Caco-2 (cell line): ENCODE measurements around the gene ZNF439. TPM values are rescaled to one million over a fixed set of nuclear protein-coding genes. Genes with fewer than 3 reads are reported as not detected.
"Not testable (repeated sequence)": the region's sequence is repeated elsewhere in the genome, so short reads cannot be mapped to it uniquely, and the experiment has no call there.

Source experiments
- BruUV-seq: library from RNA; stranded (reverse); fragments of 400-500 nt; replicated peaks from 2 replicates; lab custom pipeline; 2021; lab: Mats Ljungman, UMichigan
- CTCF ChIA-PET: fragments of 300-600 bp; sonication (Branson Sonifier 250); formaldehyde crosslinking; loops from one replicate; lab custom pipeline; 2022; ENCODE audit warnings: antibody characterized with exemption; lab: Charles Lee
- POLR2A ChIA-PET: fragments of 300-600 bp; sonication (Branson Sonifier 250); formaldehyde crosslinking; loops from one replicate; lab custom pipeline; 2022; ENCODE audit warnings: antibody characterized with exemption; lab: Charles Lee
- DNase-seq, 2 experiments: peaks; one replicate each; pipeline versions ENCODE4 v3.0.0 to v3.0.0-alpha.2; 2020 to 2022
- H3K27me3 ChIP-seq: replicated peaks from 2 replicates; pipeline ENCODE4 v1.6.0; 2011; ENCODE audit warnings: low read length; ENCODE audit not compliant: control insufficient read depth, insufficient read depth
- H3K36me3 ChIP-seq: 2 replicates; pipeline ENCODE4 v1.5.1; 2011; ENCODE audit warnings: low read length; ENCODE audit not compliant: control insufficient read depth, insufficient read depth
- H3K4me1 ChIP-seq: fragments of 250-450 bp; sonication (Bioruptor Pico); 2 replicates; pipeline ENCODE4 v1.5.1; 2020; ENCODE audit warnings: mild to moderate bottlenecking
- H3K4me3 ChIP-seq: 2 replicates; pipeline ENCODE4 v1.5.1; 2011; ENCODE audit warnings: low read depth, mild to moderate bottlenecking, control low read depth, low read length
- H3K9me3 ChIP-seq: fragments of 250-450 bp; sonication (Bioruptor Pico); 2 replicates; pipeline ENCODE4 v1.5.1; 2020; ENCODE audit warnings: mild to moderate bottlenecking, moderate library complexity
- H3K27ac Mint-ChIP-seq: one replicate; pipeline ENCODE4 v1.8.0; 2022; ENCODE audit warnings: mixed read lengths; ENCODE audit not compliant: unreplicated experiment
- H3K27me3 Mint-ChIP-seq: one replicate; pipeline ENCODE4 v1.8.0; 2022; ENCODE audit warnings: mixed read lengths; ENCODE audit not compliant: insufficient read depth, unreplicated experiment
- H3K36me3 Mint-ChIP-seq: one replicate; pipeline ENCODE4 v1.8.0; 2022; ENCODE audit warnings: mild to moderate bottlenecking, mixed read lengths; ENCODE audit not compliant: insufficient read depth, unreplicated experiment
- H3K4me1 Mint-ChIP-seq: one replicate; pipeline ENCODE4 v1.8.0; 2022; ENCODE audit warnings: low read depth, mixed read lengths; ENCODE audit not compliant: unreplicated experiment
- H3K4me3 Mint-ChIP-seq: one replicate; pipeline ENCODE4 v1.8.0; 2022; ENCODE audit warnings: mild to moderate bottlenecking, moderate library complexity, mixed read lengths; ENCODE audit not compliant: unreplicated experiment
- H3K9me3 Mint-ChIP-seq: one replicate; pipeline ENCODE4 v1.8.0; 2022; ENCODE audit warnings: mixed read lengths; ENCODE audit not compliant: unreplicated experiment
- CTCF ChIP-seq, 2 experiments: fragments of 200-600 bp in 1 of 2; IDR thresholded peaks; 1 replicate in 1 of 2; 2 replicates in 1 of 2; pipeline versions ENCODE4 v1.5.1 to v1.8.0; 2011 to 2022; ENCODE audit warnings: antibody characterized with exemption in 1 of 2, control low read depth in 1 of 2, inconsistent platforms in 1 of 2, low read depth in 1 of 2, low read length in 1 of 2, mild to moderate bottlenecking in 1 of 2, moderate library complexity in 1 of 2; ENCODE audit not compliant: insufficient read depth in 1 of 2, severe bottlenecking in 1 of 2, unreplicated experiment in 1 of 2
- intact Hi-C: fragments of 100-400 bp; cut with micrococcal nuclease; formaldehyde crosslinking; loops from one replicate; pipeline ENCODE4 v1.10.0; 2022; ENCODE audit not compliant: unreplicated experiment
- total RNA-seq: library from RNA; stranded (reverse); gene quantifications from 2 replicates; pipeline ENCODE4 v1.2.3, GENCODE V29; 2022

Gene ZNF439
- total RNA-seq, 1 experiment from 2014 or later: 3.1 TPM

- no peaks in the 10 kb centered on the region for H3K27me3 ChIP-seq
- Mint-ChIP-seq H3K27ac (no peak overlapping the region), H3K36me3 (peaks cover 70% of the 10 kb centered on the region), H3K4me1 (no peaks in the 10 kb centered on the region), H3K27me3 (no peaks in the 10 kb centered on the region), H3K4me3 (no peak overlapping the region), H3K9me3 (peaks cover 21% of the 10 kb centered on the region)
- peaks cover 3% of the 10 kb centered on the region for H3K36me3 ChIP-seq
- H3K9me3 ChIP-seq: peaks cover 12% of the 10 kb centered on the region; the same call in 1 of the 2 replicates
- DNase-seq: no peak
- CTCF ChIA-PET: no interaction called here
- H3K4me1 ChIP-seq: no peaks in the 10 kb centered on the region
- POLR2A ChIA-PET: no interaction called here
- BruUV-seq: no TSS peak
- no peak for TF ChIP-seq CTCF (IDR thresholded peaks at IDR 0.05; ENCODE audit: insufficient read depth in 1 of 2, low read depth in 1 of 2, low read length in 1 of 2, severe bottlenecking in 1 of 2, unreplicated experiment in 1 of 2)
- no peak overlapping the region for H3K4me3 ChIP-seq
- intact Hi-C loops: no loop called here
Measured at GRCh38 chr19:11832253-11832912, 16.1 kb upstream of the ZNF439 start.

DNA sequence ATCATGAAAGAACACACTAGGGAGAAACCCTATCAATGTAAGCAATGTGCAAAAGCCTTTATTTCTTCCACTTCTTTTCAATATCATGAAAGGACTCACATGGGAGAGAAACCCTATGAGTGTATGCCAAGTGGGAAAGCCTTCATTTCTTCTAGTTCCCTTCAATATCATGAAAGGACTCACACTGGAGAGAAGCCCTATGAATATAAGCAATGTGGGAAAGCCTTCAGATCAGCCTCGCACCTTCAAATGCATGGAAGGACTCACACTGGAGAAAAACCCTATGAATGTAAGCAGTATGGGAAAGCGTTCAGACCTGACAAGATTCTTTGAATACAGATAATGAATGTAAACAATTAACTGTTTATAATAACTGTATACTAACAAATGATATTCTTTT, 15.0 kb upstream of the ZNF439 start:
- no peak for TF ChIP-seq CTCF (IDR thresholded peaks at IDR 0.05; ENCODE audit: insufficient read depth in 1 of 2, low read depth in 1 of 2, low read length in 1 of 2, severe bottlenecking in 1 of 2, unreplicated experiment in 1 of 2)
- Mint-ChIP-seq H3K9me3 (peaks cover 19% of the 10 kb centered on the region), H3K4me3 (no peak overlapping the region), H3K27me3 (no peaks in the 10 kb centered on the region), H3K27ac (no peak overlapping the region), H3K4me1 (no peaks in the 10 kb centered on the region), H3K36me3 (peaks cover 58% of the 10 kb centered on the region)
- intact Hi-C loops: no loop called here
- Histone ChIP-seq H3K4me1 (no peaks in the 10 kb centered on the region), H3K4me3 (no peak overlapping the region), H3K9me3 (peaks cover 15% of the 10 kb centered on the region; the same call in 1 of the 2 replicates), H3K27me3 (no peaks in the 10 kb centered on the region), H3K36me3 (peaks cover 3% of the 10 kb centered on the region)
- no peak for DNase-seq
- BruUV-seq: no TSS peak
- POLR2A ChIA-PET: no interaction called here
- CTCF ChIA-PET: no interaction called here

DNA sequence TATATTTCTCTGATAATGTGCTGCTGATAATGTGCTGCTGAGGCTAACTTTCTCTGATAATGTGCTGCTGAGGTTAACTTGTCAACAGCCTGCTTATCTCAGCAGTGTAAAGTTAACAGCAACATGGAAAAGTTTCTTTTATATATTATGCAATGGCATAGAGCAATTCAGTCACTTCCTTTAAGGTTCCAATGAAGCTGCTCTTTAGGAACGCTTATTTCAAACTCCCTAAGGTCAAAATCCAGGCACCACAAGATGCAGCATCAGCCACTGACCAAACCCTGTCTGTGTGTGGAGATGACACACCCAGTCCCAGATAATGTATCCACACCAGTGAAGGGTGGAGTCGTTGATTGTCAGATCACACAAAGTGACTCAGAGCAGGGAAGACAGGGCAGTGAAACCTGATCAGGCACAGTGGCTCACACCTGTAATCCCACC, 12.9 kb upstream of the ZNF439 start:
- peaks cover 15% of the 10 kb centered on the region; the same call in 1 of the 2 replicates for H3K9me3 ChIP-seq
- H3K27me3 ChIP-seq, H3K4me1 ChIP-seq, BruUV-seq, H3K4me3 ChIP-seq, H3K27ac Mint-ChIP-seq, H3K4me3 Mint-ChIP-seq, H3K36me3 ChIP-seq, DNase-seq, CTCF ChIA-PET, intact Hi-C loops, POLR2A ChIA-PET, H3K4me1 Mint-ChIP-seq, H3K27me3 Mint-ChIP-seq: not testable (repeated sequence)
- peaks cover 39% of the 10 kb centered on the region for H3K36me3 Mint-ChIP-seq
- H3K9me3 Mint-ChIP-seq: peaks cover 23% of the 10 kb centered on the region
